Measurements from ENCODE around the gene MAP4.
A peak's percentile ranks its signal among the peaks of the same experiment; 100 is the strongest.

MAP4 gene

DNA sequence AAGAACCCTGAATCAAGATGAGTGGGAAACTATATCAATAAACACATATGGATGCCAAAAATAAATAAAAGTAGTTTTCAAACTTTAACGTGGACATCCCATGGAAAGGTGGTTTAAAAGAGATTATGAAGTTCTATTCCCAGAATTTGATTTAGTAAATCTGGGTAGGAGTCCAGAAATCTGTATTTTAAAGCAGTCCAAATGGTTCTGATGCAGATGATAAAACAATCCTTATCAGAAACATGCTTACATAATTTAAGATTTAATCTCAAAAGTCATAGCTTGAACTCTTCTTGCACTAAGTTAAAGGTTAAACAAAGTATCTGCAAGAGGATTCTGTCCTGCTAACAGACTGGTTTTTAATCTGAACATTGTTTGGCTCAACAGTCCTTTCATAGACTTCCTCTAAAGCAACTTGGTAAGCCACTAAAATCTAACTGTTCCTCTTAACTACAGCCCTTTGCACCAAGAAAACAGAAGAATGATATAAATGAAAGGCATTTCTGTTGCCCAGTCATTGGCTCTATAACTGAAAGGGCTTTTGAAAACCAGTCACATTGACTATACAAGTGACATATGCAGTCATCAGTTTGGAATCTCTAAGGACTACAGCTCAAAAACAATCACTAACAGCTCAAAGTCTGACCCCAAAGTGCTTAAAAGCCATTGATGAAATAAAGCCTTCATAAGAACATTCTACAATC, 23.4 kb upstream of the MAP4 start (continued):
- no peak for TF ChIP-seq ZBTB11 (tag by site-specific recombination; conservative IDR thresholded peaks at IDR 0.05; ENCODE audit: low read depth)
- no peak for TF ChIP-seq WT1 (tag by site-specific recombination; IDR thresholded peaks at IDR 0.05)
- no peak for TF ChIP-seq MEIS1 (CRISPR knock-in tag; IDR thresholded peaks at IDR 0.05; ENCODE audit: borderline replicate concordance)
- no peak for TF ChIP-seq ZNF654 (tag by site-specific recombination; IDR thresholded peaks at IDR 0.05; ENCODE audit: low read depth)
- no peak for TF ChIP-seq GLI2 (tag by site-specific recombination; IDR thresholded peaks at IDR 0.05; ENCODE audit: borderline replicate concordance, low read depth)
- TF ChIP-seq ZNF768 (tag by site-specific recombination; IDR thresholded peaks at IDR 0.05) = no peak
- TF ChIP-seq, protein P1, sequence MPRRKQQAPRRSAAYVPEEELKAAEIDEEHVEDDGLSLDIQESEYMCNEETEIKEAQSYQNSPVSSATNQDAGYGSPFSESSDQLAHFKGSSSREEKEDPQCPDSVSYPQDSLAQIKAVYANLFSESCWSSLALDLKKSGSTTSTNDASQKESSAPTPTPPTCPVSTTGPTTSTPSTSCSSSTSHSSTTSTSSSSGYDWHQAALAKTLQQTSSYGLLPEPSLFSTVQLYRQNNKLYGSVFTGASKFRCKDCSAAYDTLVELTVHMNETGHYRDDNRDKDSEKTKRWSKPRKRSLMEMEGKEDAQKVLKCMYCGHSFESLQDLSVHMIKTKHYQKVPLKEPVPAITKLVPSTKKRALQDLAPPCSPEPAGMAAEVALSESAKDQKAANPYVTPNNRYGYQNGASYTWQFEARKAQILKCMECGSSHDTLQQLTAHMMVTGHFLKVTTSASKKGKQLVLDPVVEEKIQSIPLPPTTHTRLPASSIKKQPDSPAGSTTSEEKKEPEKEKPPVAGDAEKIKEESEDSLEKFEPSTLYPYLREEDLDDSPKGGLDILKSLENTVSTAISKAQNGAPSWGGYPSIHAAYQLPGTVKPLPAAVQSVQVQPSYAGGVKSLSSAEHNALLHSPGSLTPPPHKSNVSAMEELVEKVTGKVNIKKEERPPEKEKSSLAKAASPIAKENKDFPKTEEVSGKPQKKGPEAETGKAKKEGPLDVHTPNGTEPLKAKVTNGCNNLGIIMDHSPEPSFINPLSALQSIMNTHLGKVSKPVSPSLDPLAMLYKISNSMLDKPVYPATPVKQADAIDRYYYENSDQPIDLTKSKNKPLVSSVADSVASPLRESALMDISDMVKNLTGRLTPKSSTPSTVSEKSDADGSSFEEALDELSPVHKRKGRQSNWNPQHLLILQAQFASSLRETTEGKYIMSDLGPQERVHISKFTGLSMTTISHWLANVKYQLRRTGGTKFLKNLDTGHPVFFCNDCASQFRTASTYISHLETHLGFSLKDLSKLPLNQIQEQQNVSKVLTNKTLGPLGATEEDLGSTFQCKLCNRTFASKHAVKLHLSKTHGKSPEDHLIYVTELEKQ (tag by site-specific recombination; IDR thresholded peaks at IDR 0.05; ENCODE audit: borderline replicate concordance) = peak; percentile 10; the same call in 1 of the 2 replicates
- TF ChIP-seq ZNF600 (tag by site-specific recombination; IDR thresholded peaks at IDR 0.05) = no peak
- TF ChIP-seq ZNF514 (tag by site-specific recombination; IDR thresholded peaks at IDR 0.05) = no peak
- TF ChIP-seq ZBTB6 (tag by site-specific recombination; IDR thresholded peaks at IDR 0.05) = peak; percentile 39; the same call in 1 of the 2 replicates
- TF ChIP-seq ZNF48 (tag by site-specific recombination; IDR thresholded peaks at IDR 0.05) = no peak
- TF ChIP-seq, protein P2, sequence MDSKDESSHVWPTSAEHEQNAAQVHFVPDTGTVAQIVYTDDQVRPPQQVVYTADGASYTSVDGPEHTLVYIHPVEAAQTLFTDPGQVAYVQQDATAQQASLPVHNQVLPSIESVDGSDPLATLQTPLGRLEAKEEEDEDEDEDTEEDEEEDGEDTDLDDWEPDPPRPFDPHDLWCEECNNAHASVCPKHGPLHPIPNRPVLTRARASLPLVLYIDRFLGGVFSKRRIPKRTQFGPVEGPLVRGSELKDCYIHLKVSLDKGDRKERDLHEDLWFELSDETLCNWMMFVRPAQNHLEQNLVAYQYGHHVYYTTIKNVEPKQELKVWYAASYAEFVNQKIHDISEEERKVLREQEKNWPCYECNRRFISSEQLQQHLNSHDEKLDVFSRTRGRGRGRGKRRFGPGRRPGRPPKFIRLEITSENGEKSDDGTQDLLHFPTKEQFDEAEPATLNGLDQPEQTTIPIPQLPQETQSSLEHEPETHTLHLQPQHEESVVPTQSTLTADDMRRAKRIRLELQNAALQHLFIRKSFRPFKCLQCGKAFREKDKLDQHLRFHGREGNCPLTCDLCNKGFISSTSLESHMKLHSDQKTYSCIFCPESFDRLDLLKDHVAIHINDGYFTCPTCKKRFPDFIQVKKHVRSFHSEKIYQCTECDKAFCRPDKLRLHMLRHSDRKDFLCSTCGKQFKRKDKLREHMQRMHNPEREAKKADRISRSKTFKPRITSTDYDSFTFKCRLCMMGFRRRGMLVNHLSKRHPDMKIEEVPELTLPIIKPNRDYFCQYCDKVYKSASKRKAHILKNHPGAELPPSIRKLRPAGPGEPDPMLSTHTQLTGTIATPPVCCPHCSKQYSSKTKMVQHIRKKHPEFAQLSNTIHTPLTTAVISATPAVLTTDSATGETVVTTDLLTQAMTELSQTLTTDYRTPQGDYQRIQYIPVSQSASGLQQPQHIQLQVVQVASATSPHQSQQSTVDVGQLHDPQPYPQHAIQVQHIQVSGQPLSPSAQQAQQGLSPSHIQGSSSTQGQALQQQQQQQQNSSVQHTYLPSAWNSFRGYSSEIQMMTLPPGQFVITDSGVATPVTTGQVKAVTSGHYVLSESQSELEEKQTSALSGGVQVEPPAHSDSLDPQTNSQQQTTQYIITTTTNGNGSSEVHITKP (tag by site-specific recombination; IDR thresholded peaks at IDR 0.05) = peak; percentile 69; the same call in 1 of the 2 replicates
- no peak for TF ChIP-seq ZNF248 (tag by site-specific recombination; IDR thresholded peaks at IDR 0.05)
- TF ChIP-seq ZNF549 (tag by site-specific recombination; IDR thresholded peaks at IDR 0.05) = no peak
- TF ChIP-seq, protein P3, sequence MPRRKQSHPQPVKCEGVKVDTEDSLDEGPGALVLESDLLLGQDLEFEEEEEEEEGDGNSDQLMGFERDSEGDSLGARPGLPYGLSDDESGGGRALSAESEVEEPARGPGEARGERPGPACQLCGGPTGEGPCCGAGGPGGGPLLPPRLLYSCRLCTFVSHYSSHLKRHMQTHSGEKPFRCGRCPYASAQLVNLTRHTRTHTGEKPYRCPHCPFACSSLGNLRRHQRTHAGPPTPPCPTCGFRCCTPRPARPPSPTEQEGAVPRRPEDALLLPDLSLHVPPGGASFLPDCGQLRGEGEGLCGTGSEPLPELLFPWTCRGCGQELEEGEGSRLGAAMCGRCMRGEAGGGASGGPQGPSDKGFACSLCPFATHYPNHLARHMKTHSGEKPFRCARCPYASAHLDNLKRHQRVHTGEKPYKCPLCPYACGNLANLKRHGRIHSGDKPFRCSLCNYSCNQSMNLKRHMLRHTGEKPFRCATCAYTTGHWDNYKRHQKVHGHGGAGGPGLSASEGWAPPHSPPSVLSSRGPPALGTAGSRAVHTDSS (tag by site-specific recombination; IDR thresholded peaks at IDR 0.05) = no peak
- TF ChIP-seq SALL2 (tag by site-specific recombination; IDR thresholded peaks at IDR 0.05; ENCODE audit: borderline replicate concordance) = no peak
- TF ChIP-seq ZNF37A (tag by site-specific recombination; IDR thresholded peaks at IDR 0.05) = no peak
- TF ChIP-seq ZBTB7A (tag by site-specific recombination; IDR thresholded peaks at IDR 0.05; ENCODE audit: low read depth) = no peak
- 0 out of 2 replicates have a peak, but pooled peaks have one; percentile 48 for TF ChIP-seq PRDM1 (tag by site-specific recombination; IDR thresholded peaks at IDR 0.05)
- no peak for TF ChIP-seq ZNF571 (tag by site-specific recombination; IDR thresholded peaks at IDR 0.05)

Data from HEK293 (cell line).